T-helper 9 cell (primary cell): ENCODE measurements around the gene CPSF4L.

Experiments used
- DNase-seq: peaks from one replicate; pipeline ENCODE4 v3.0.0-alpha.2; 2020

Gene CPSF4L

GRCh38 chr17:73289549-73290254 is 28.0 kb upstream of the CPSF4L start:
- DNase-seq, result no peak

- no peak for DNase-seq
Measured at GRCh38 chr17:73288534-73289302, 27.0 kb upstream of the CPSF4L start.

- DNase-seq, result no peak
Measured at GRCh38 chr17:73286863-73287296, 25.2 kb upstream of the CPSF4L start.

GRCh38 chr17:73285916-73286862 is 24.5 kb upstream of the CPSF4L start:
- no peak for DNase-seq

- no peak for DNase-seq
Measured at GRCh38 chr17:73285603-73285908, 23.9 kb upstream of the CPSF4L start.

- DNase-seq, result no peak
Measured at GRCh38 chr17:73284906-73285602, 23.4 kb upstream of the CPSF4L start.

GRCh38 chr17:73284354-73284753 is 22.7 kb upstream of the CPSF4L start:
- DNase-seq, result no peak

- no peak for DNase-seq
Measured at GRCh38 chr17:73283841-73284282, 22.2 kb upstream of the CPSF4L start.

- no peak for DNase-seq
Measured at GRCh38 chr17:73283250-73283649, 21.6 kb upstream of the CPSF4L start.

GRCh38 chr17:73282629-73283028 is 20.9 kb upstream of the CPSF4L start:
- DNase-seq, result no peak

- no peak for DNase-seq
Measured at GRCh38 chr17:73281928-73282327, 20.2 kb upstream of the CPSF4L start.

GRCh38 chr17:73280191-73280590 is 18.5 kb upstream of the CPSF4L start:
- no peak for DNase-seq

- no peak for DNase-seq
Measured at GRCh38 chr17:73279704-73280103, 18.0 kb upstream of the CPSF4L start.

- no peak for DNase-seq
Measured at GRCh38 chr17:73278465-73279453, 17.1 kb upstream of the CPSF4L start.

- no peak for DNase-seq
Measured at GRCh38 chr17:73278049-73278464, 16.4 kb upstream of the CPSF4L start.

- no peak for DNase-seq
Measured at GRCh38 chr17:73274490-73274889, 12.8 kb upstream of the CPSF4L start.

- DNase-seq, result no peak
Measured at GRCh38 chr17:73272906-73273218, 11.2 kb upstream of the CPSF4L start.

- no peak for DNase-seq
Measured at GRCh38 chr17:73271072-73271471, 9.4 kb upstream of the CPSF4L start.

GRCh38 chr17:73269791-73270190 is 8.1 kb upstream of the CPSF4L start:
- no peak for DNase-seq

GRCh38 chr17:73269329-73269615 is 7.6 kb upstream of the CPSF4L start:
- DNase-seq, result no peak

GRCh38 chr17:73268582-73269328 is 7.1 kb upstream of the CPSF4L start:
- DNase-seq, result no peak
